Right lobe of liver (tissue), 6 donors: Measurements from ENCODE around the gene ARL6IP4. TPM values are rescaled to one million over a fixed set of nuclear protein-coding genes. Genes with fewer than 3 reads are reported as not detected.

Experiments used
- ATAC-seq, 4 donors: fragments of 200-7000 bp; cut with Tn5 transposase; one replicate each; pipeline ENCODE4 v1.9.1; 2020; ENCODE audit warnings: mild to moderate bottlenecking in 4 of 4, moderate library complexity in 4 of 4
- DNase-seq, 3 donors: peaks; one replicate each; pipeline ENCODE4 v3.0.0-alpha.2; 2020
- H3K27ac ChIP-seq, 3 donors: fragments of 200-600 bp; one replicate each; pipeline ENCODE4 v1.8.0; 2022
- H3K27me3 ChIP-seq, 2 donors: fragments of 200-600 bp; one replicate each; pipeline ENCODE4 v1.8.0; 2022
- H3K36me3 ChIP-seq, 4 donors: fragments of 200-600 bp; sonication (generic) in 1 of 4; one replicate each; pipeline versions ENCODE4 v1.5.1 to v1.8.0; 2017 to 2022; ENCODE audit warnings: control low read depth in 1 of 4
- H3K4me1 ChIP-seq, 4 donors: fragments of 200-600 bp; sonication (generic) in 1 of 4; one replicate each; pipeline versions ENCODE4 v1.5.1 to v1.8.0; 2017 to 2022; ENCODE audit warnings: control low read depth in 1 of 4
- H3K4me3 ChIP-seq, 3 donors: fragments of 200-600 bp; one replicate each; pipeline ENCODE4 v1.8.0; 2022
- H3K9me3 ChIP-seq, 4 donors: fragments of 200-600 bp; sonication (generic) in 1 of 4; one replicate each; pipeline versions ENCODE4 v1.5.1 to v1.8.0; 2017 to 2022; ENCODE audit warnings: control low read depth in 1 of 4
- CTCF ChIP-seq, 4 donors: fragments of 200-600 bp in 3 of 4; fragments of 450-650 bp in 1 of 4; IDR thresholded peaks; one replicate each; pipeline versions ENCODE4 v1.5.1 to v1.8.0; 2016 to 2022; ENCODE audit warnings: antibody characterized with exemption in 4 of 4, mild to moderate bottlenecking in 2 of 4
- POLR2A ChIP-seq: fragments of 450-650 bp; IDR thresholded peaks from one replicate; pipeline ENCODE4 v1.6.1; 2017; ENCODE audit warnings: antibody characterized with exemption, mild to moderate bottlenecking
- WGBS: methylation state at CpG from one replicate; pipeline ENCODE4 v1.1.6; 2018; ENCODE audit warnings: low coverage, low lambda C conversion rate; ENCODE audit not compliant: insufficient coverage; ENCODE audit errors: missing lambda C conversion rate; 5-methylcytosine and 5-hydroxymethylcytosine counted together
- intact Hi-C, 2 donors: fragments of 100-400 bp; cut with DNase I; formaldehyde crosslinking; loops; one replicate each; pipeline versions ENCODE4 v1.11.2 to v1.14.1; 2022
- total RNA-seq, 6 experiments: library from RNA; depleted of rRNA in 2 of 6; stranded (reverse); fragments of >200 nt in 2 of 6; fragmentation: NEBNext Ultra II Directional in 3 of 6; extraction: Animal tissue kit (Norgen Biotek cat#: 25700) in 3 of 6; gene quantifications; one replicate each; pipeline versions ENCODE4 v1.1.0 to v1.2.4, GENCODE V29; 2016 to 2023
- donor health status: DM: no; HTN: yes; CAD: no.
- donor health status: DM: no; HTN: no; CAD: no.
- donor health status: DM: no; HTN: no; CAD: no.
- donor health status: DM: no; HTN: yes; CAD: no.
- donor health status: DM: no; HTN: yes; CAD: no.

Gene ARL6IP4
- total RNA-seq, 6 experiments from 2014 or later = 84.7 to 146 (median 110) TPM

- Histone ChIP-seq H3K27ac (no peak overlapping the region), H3K9me3 (no peaks in the 10 kb centered on the region), H3K4me1 (peaks cover 0 to 31% (median 15%) of the 10 kb centered on the region in 4 donors), H3K36me3 (peaks cover 0 to 31% (median 8%) of the 10 kb centered on the region in 4 donors), H3K27me3 (no peaks in the 10 kb centered on the region), H3K4me3 (no peak overlapping the region)
- intact Hi-C loops = loop anchor here in 1 of 2 donors (10.0 kb wide), 1 partner anchor 246 kb away; the partner anchor contains the start of genes MPHOSPH9 and MTRFR
- no peak for DNase-seq
- WGBS = 72% methylated on average over 2 of the region's 21 CpGs
- ATAC-seq = no peak
- TF ChIP-seq CTCF (IDR thresholded peaks at IDR 0.05) = no peak
- no peak for TF ChIP-seq POLR2A
These were observed 8.2 kb downstream of the ARL6IP4 start for GRCh38 chr12:122988612-122989212.

- Histone ChIP-seq H3K4me3 (no peak overlapping the region), H3K4me1 (peaks cover 0 to 31% (median 13%) of the 10 kb centered on the region in 4 donors), H3K36me3 (peaks cover 0 to 31% (median 8%) of the 10 kb centered on the region in 4 donors), H3K27me3 (no peaks in the 10 kb centered on the region), H3K27ac (no peak overlapping the region), H3K9me3 (no peaks in the 10 kb centered on the region)
- TF ChIP-seq CTCF (IDR thresholded peaks at IDR 0.05) = no peak
- no peak for TF ChIP-seq POLR2A
- intact Hi-C loops = loop anchor here in 1 of 2 donors (10.0 kb wide), 1 partner anchor 245 kb away; the partner anchor contains the start of genes MPHOSPH9 and MTRFR
- DNase-seq (no peak), ATAC-seq (no peak)
- WGBS = no CpG with 5 or more reads among the region's 10 CpGs
These were observed 8.9 kb downstream of the ARL6IP4 start for GRCh38 chr12:122989225-122989839.

DNA sequence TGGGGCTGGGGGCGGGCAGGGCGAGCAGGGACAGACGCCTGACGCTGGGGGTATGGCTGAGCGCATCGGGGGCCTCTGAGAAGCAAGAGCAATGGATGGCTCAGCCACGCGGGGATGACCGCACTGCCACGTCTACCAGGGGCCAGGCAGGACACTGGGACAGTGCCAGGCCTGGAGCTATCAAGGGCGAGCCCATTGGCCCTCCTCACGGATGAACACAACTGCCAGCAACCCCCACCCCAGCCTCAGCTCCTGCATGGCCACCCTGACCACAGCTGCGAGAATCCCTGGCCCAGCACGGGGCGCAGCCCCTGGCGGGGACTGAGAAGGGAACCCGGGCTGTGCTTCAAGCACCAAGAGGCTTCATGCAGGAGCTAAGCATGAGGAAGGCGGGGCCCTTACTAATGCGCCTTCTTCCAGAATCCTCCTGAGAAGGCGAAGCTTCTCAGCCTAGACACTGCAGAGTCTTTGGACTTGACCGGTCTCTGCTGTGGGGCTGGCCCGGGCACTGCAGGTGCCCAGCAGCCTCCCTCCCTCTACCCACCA lies 9.5 kb downstream of the ARL6IP4 start:
- Histone ChIP-seq H3K9me3 (no peaks in the 10 kb centered on the region), H3K27ac (no peak overlapping the region), H3K27me3 (no peaks in the 10 kb centered on the region), H3K36me3 (peaks cover 0 to 31% (median 8%) of the 10 kb centered on the region in 4 donors), H3K4me3 (no peak overlapping the region), H3K4me1 (peaks cover 0 to 26% (median 16%) of the 10 kb centered on the region in 4 donors)
- DNase-seq (no peak), ATAC-seq (no peak)
- intact Hi-C loops = loop anchor here (10.0 kb wide), 2 partner anchors 245 to 255 kb away; partner anchors contain the start of genes MPHOSPH9 (in 1 of the 2) and MTRFR (in 1 of the 2)
- no peak for TF ChIP-seq POLR2A
- TF ChIP-seq CTCF (IDR thresholded peaks at IDR 0.05) = no peak
- WGBS = 100% methylated on average over 3 of the region's 22 CpGs

GRCh38 chr12:122990561-122990960 lies 10.1 kb downstream of the ARL6IP4 start:
- intact Hi-C loops = loop anchor here in 1 of 2 donors (10.0 kb wide), 1 partner anchor 254 kb away; no protein-coding TSS in a partner anchor
- H3K9me3 ChIP-seq = no peaks in the 10 kb centered on the region
- 96% methylated on average over 5 of the region's 13 CpGs for WGBS
- no peak overlapping the region for H3K27ac ChIP-seq
- no peak for ATAC-seq
- DNase-seq = no peak
- H3K4me1 ChIP-seq = peaks cover 0 to 26% (median 13%) of the 10 kb centered on the region in 4 donors
- no peak overlapping the region for H3K4me3 ChIP-seq
- TF ChIP-seq CTCF (IDR thresholded peaks at IDR 0.05) = no peak
- no peak for TF ChIP-seq POLR2A
- peaks cover 0 to 31% (median 7%) of the 10 kb centered on the region in 4 donors for H3K36me3 ChIP-seq
- H3K27me3 ChIP-seq = no peaks in the 10 kb centered on the region
